Panc1 (cell line): Measurements from ENCODE around the gene BTRC. TPM values are rescaled to one million over a fixed set of nuclear protein-coding genes. Genes with fewer than 3 reads are reported as not detected.

ENCODE experiments used
- ATAC-seq: fragments of 200-7000 bp; cut with Tn5 transposase; 2 replicates; pipeline ENCODE4 v1.9.1; 2020; ENCODE audit warnings: mild to moderate bottlenecking, moderate library complexity
- BruUV-seq: library from RNA; stranded (reverse); fragments of 400-500 nt; replicated peaks from 2 replicates; lab custom pipeline; 2021; lab: Mats Ljungman, UMichigan
- CTCF ChIA-PET: fragments of 300-600 bp; sonication (Branson Sonifier 250); formaldehyde crosslinking; loops from one replicate; lab custom pipeline; 2022; ENCODE audit warnings: antibody characterized with exemption; lab: Charles Lee
- POLR2A ChIA-PET: fragments of 300-600 bp; sonication (Branson Sonifier 250); formaldehyde crosslinking; loops from one replicate; lab custom pipeline; 2022; ENCODE audit warnings: antibody characterized with exemption; lab: Charles Lee
- DNase-seq: peaks from one replicate; pipeline ENCODE4 v3.0.0-alpha.2; 2010; ENCODE audit warnings: low read depth, low spot score
- H3K27ac ChIP-seq: 2 replicates; pipeline ENCODE4 v1.5.1; 2011; ENCODE audit warnings: mild to moderate bottlenecking, low read length, inconsistent platforms
- H3K27me3 ChIP-seq: fragments of 200-500 bp; sonication (Bioruptor generic); 2 replicates; pipeline ENCODE4 v1.6.0; 2014; ENCODE audit warnings: low read length, inconsistent platforms; ENCODE audit not compliant: control insufficient read depth, insufficient read depth
- H3K36me3 ChIP-seq: fragments of 200-500 bp; sonication (Bioruptor generic); 2 replicates; pipeline ENCODE4 v1.5.1; 2014; ENCODE audit warnings: inconsistent platforms, mild to moderate bottlenecking, low read length, moderate library complexity; ENCODE audit not compliant: control insufficient read depth, insufficient read depth
- H3K4me1 ChIP-seq: 2 replicates; pipeline ENCODE4 v1.5.1; 2011; ENCODE audit warnings: inconsistent platforms, mild to moderate bottlenecking, low read length, moderate library complexity; ENCODE audit not compliant: control insufficient read depth, insufficient read depth
- H3K4me3 ChIP-seq, 2 experiments: 2 replicates each; pipeline ENCODE4 v1.5.1; 2011 to 2012; ENCODE audit warnings: low read depth in 2 of 2, low read length in 2 of 2, mild to moderate bottlenecking in 2 of 2, inconsistent platforms in 1 of 2, moderate library complexity in 1 of 2
- H3K9me3 ChIP-seq: fragments of 200-500 bp; sonication (Bioruptor generic); 2 replicates; pipeline ENCODE4 v1.5.1; 2014; ENCODE audit warnings: low read depth, mild to moderate bottlenecking, inconsistent platforms, low read length, moderate library complexity; ENCODE audit not compliant: control insufficient read depth, insufficient read depth
- POLR2AphosphoS5 ChIP-seq: IDR thresholded peaks from 2 replicates; pipeline ENCODE4 v1.6.1; 2012; ENCODE audit warnings: mild to moderate bottlenecking, low read depth, low read length, moderate library complexity
- SIN3A ChIP-seq: IDR thresholded peaks from 2 replicates; pipeline ENCODE4 v1.6.1; 2012; ENCODE audit warnings: low read depth, mild to moderate bottlenecking, low read length, moderate library complexity, borderline replicate concordance; ENCODE audit not compliant: insufficient read depth
- TCF7L2 ChIP-seq: IDR thresholded peaks from 2 replicates; pipeline ENCODE4 v1.6.1; 2011; ENCODE audit warnings: mild to moderate bottlenecking, low read depth, low read length, inconsistent platforms
- in situ Hi-C: cut with HindIII; loops from 2 replicates; pipeline ENCODE4 v1.10.0; 2016; ENCODE audit warnings: low sequenced_read_pairs, low pct_unique_long_range_greater_than_20kb
- intact Hi-C: fragments of 100-400 bp; cut with micrococcal nuclease; formaldehyde crosslinking; loops from one replicate; pipeline ENCODE4 v1.10.0; 2022; ENCODE audit not compliant: unreplicated experiment
- total RNA-seq: library from RNA; stranded (reverse); gene quantifications from one replicate; pipeline ENCODE4 v1.2.1, GENCODE V29; 2021; ENCODE audit not compliant: unreplicated experiment
- TF ChIP-seq, protein P1 (sequence below), 2 experiments: IDR thresholded peaks; 2 replicates each; pipeline ENCODE4 v1.6.1; 2011 to 2012; ENCODE audit warnings: low read depth in 2 of 2, control low read depth in 1 of 2, low read length in 1 of 2, mild to moderate bottlenecking in 1 of 2, moderate library complexity in 1 of 2; ENCODE audit not compliant: insufficient read depth in 1 of 2
- TF ChIP-seq, protein P2 (sequence below): fragments of 450-650 bp; IDR thresholded peaks from 2 replicates; pipeline ENCODE4 v1.5.1; 2017; ENCODE audit warnings: mild to moderate bottlenecking

The BTRC gene
- total RNA-seq, 1 experiment from 2014 or later, result 22.1 TPM

GRCh38 chr10:101569323-101569621 is 215.3 kb downstream of the BTRC start:
- POLR2A ChIA-PET, result no interaction called here
- in situ Hi-C loops, result no loop called here
- peak overlapping the region; percentile 71 to 94 for H3K4me3 ChIP-seq
- H3K4me1 ChIP-seq, result peaks cover 7% of the 10 kb centered on the region; the same call in 1 of the 2 replicates
- no TSS peak for BruUV-seq
- intact Hi-C loops, result no loop called here
- H3K36me3 ChIP-seq, result no peaks in the 10 kb centered on the region
- TF ChIP-seq, protein P1, sequence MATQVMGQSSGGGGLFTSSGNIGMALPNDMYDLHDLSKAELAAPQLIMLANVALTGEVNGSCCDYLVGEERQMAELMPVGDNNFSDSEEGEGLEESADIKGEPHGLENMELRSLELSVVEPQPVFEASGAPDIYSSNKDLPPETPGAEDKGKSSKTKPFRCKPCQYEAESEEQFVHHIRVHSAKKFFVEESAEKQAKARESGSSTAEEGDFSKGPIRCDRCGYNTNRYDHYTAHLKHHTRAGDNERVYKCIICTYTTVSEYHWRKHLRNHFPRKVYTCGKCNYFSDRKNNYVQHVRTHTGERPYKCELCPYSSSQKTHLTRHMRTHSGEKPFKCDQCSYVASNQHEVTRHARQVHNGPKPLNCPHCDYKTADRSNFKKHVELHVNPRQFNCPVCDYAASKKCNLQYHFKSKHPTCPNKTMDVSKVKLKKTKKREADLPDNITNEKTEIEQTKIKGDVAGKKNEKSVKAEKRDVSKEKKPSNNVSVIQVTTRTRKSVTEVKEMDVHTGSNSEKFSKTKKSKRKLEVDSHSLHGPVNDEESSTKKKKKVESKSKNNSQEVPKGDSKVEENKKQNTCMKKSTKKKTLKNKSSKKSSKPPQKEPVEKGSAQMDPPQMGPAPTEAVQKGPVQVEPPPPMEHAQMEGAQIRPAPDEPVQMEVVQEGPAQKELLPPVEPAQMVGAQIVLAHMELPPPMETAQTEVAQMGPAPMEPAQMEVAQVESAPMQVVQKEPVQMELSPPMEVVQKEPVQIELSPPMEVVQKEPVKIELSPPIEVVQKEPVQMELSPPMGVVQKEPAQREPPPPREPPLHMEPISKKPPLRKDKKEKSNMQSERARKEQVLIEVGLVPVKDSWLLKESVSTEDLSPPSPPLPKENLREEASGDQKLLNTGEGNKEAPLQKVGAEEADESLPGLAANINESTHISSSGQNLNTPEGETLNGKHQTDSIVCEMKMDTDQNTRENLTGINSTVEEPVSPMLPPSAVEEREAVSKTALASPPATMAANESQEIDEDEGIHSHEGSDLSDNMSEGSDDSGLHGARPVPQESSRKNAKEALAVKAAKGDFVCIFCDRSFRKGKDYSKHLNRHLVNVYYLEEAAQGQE (IDR thresholded peaks at IDR 0.05; ENCODE audit: insufficient read depth in 1 of 2, low read depth in 2 of 2, low read length in 1 of 2), result no peak
- TF ChIP-seq, protein P2, sequence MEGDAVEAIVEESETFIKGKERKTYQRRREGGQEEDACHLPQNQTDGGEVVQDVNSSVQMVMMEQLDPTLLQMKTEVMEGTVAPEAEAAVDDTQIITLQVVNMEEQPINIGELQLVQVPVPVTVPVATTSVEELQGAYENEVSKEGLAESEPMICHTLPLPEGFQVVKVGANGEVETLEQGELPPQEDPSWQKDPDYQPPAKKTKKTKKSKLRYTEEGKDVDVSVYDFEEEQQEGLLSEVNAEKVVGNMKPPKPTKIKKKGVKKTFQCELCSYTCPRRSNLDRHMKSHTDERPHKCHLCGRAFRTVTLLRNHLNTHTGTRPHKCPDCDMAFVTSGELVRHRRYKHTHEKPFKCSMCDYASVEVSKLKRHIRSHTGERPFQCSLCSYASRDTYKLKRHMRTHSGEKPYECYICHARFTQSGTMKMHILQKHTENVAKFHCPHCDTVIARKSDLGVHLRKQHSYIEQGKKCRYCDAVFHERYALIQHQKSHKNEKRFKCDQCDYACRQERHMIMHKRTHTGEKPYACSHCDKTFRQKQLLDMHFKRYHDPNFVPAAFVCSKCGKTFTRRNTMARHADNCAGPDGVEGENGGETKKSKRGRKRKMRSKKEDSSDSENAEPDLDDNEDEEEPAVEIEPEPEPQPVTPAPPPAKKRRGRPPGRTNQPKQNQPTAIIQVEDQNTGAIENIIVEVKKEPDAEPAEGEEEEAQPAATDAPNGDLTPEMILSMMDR, result no peak
- no peak for TF ChIP-seq POLR2AphosphoS5
- no peak for TF ChIP-seq TCF7L2
- TF ChIP-seq SIN3A, result no peak
- peaks cover 7% of the 10 kb centered on the region for H3K27me3 ChIP-seq
- no peak overlapping the region for H3K27ac ChIP-seq
- H3K9me3 ChIP-seq, result no peaks in the 10 kb centered on the region
- CTCF ChIA-PET, result interaction anchor here (0.5 to 2.9 kb wide), 8 partner anchors 62 to 362 kb away, joined by 3 to 21 read pairs (median 6); no protein-coding TSS in a partner anchor
- no peak for DNase-seq
- ATAC-seq, result no peak

DNA sequence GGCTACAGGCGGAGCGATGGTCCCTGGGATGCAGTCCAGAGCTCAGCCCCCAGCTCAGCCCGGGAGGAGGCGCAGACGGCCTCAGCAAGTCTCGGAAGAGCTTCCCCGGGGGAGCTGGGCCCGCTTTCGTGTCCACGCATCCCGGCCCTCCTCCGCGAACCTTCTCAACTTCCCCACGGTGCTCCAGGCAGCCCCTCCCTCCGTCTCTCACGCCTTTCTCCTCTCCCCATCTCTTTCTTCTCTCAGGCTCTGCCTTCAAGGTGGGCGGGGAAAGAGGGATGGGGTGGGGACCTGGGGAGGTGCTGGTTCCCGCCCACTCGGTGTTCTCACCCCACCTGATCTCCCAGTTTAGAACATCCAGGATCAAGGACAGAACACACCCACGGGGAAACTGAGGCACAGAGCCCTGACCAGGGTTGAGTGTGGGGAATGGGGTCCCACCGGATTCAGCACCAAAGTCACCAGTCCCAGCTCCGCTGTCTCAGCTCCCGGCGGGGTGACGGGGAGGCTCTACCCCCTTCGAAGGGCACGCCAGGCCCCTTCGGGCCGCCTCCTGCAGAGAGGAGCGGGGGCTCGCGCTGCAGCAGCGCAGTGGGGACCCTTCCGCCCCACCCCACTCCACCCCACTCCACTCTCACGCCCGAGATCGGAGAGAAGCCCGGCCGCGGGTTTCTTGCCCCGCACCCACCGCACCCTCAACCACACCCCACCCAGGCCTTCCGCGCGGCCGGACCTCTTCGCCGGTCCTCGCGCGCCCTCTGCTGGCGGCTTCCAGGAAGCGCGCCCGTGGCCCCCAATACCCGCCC is 215.9 kb downstream of the BTRC start:
- CTCF ChIA-PET, result interaction anchor here (0.5 to 2.9 kb wide), 17 partner anchors 19 to 1231 kb away, joined by 3 to 21 read pairs (median 7); no protein-coding TSS in a partner anchor
- Histone ChIP-seq H3K36me3 (no peaks in the 10 kb centered on the region), H3K4me3 (peak overlapping the region; percentile 71 to 94), H3K9me3 (no peaks in the 10 kb centered on the region), H3K27ac (peak overlapping the region; percentile 75), H3K4me1 (peaks cover 7% of the 10 kb centered on the region; the same call in 1 of the 2 replicates), H3K27me3 (peaks cover 7% of the 10 kb centered on the region)
- TF ChIP-seq POLR2AphosphoS5 (no peak), SIN3A (no peak; the same call in 1 of the 2 replicates), TCF7L2 (no peak)
- TF ChIP-seq, protein P2, result peak; percentile 97
- TF ChIP-seq, protein P1 (IDR thresholded peaks at IDR 0.05; ENCODE audit: insufficient read depth in 1 of 2, low read depth in 2 of 2, low read length in 1 of 2), result 0 out of 4 replicates have a peak, but pooled peaks of 1 of the 2 experiments have one; percentile 20
- POLR2A ChIA-PET, result interaction anchor here (0.7 kb wide), 1 partner anchor 13 kb away, joined by 3 read pairs; no protein-coding TSS in a partner anchor
- in situ Hi-C loops, result no loop called here
- intact Hi-C loops, result loop anchor here (2.0 kb wide), 2 partner anchors 269 to 355 kb away; no protein-coding TSS in a partner anchor
- ATAC-seq, result peak; percentile 87
- no TSS peak for BruUV-seq
- no peak for DNase-seq
